Natural killer cell (primary cell): ENCODE data around the gene CCDC150. TPM values are rescaled to one million over a fixed set of nuclear protein-coding genes. Genes with fewer than 3 reads are reported as not detected.

Source experiments
- ATAC-seq, 3 donors: fragments of 150-1000 bp in 2 of 3; fragments of 200-7000 bp in 1 of 3; cut with Tn5 transposase; 1 replicate in 1 of 3; 2 replicates in 2 of 3; pipeline ENCODE4 v1.10.0; 2021; ENCODE audit warnings: mild to moderate bottlenecking in 2 of 3, moderate library complexity in 2 of 3
- DNase-seq, 2 donors: peaks; one replicate each; pipeline versions ENCODE4 v3.0.0 to v3.0.0-alpha.2; 2013 to 2021; ENCODE audit warnings: mixed read lengths in 1 of 2
- H3K27ac ChIP-seq: one replicate; pipeline ENCODE4 v1.5.1; 2013; ENCODE audit warnings: mild to moderate bottlenecking, low read length
- H3K27me3 ChIP-seq: one replicate; pipeline ENCODE4 v1.6.1; 2013; ENCODE audit warnings: low read length; ENCODE audit not compliant: control insufficient read depth, insufficient read depth
- H3K36me3 ChIP-seq: one replicate; pipeline ENCODE4 v1.6.1; 2013; ENCODE audit warnings: low read length; ENCODE audit not compliant: control insufficient read depth, insufficient read depth
- H3K4me1 ChIP-seq: one replicate; pipeline ENCODE4 v1.6.1; 2013; ENCODE audit warnings: low read length; ENCODE audit not compliant: control insufficient read depth, insufficient read depth
- H3K4me3 ChIP-seq: one replicate; pipeline ENCODE4 v1.5.1; 2013; ENCODE audit warnings: low read length
- H3K9me3 ChIP-seq: one replicate; pipeline ENCODE4 v1.6.1; 2013; ENCODE audit warnings: low read length; ENCODE audit not compliant: control insufficient read depth, insufficient read depth
- H3K27ac Mint-ChIP-seq, 2 donors: one replicate each; pipeline ENCODE4 v1.8.0; 2022; ENCODE audit warnings: mild to moderate bottlenecking in 2 of 2, mixed read lengths in 2 of 2, moderate library complexity in 1 of 2
- H3K27me3 Mint-ChIP-seq, 2 donors: one replicate each; pipeline ENCODE4 v1.8.0; 2022; ENCODE audit warnings: low read depth in 2 of 2, mixed read lengths in 2 of 2
- H3K36me3 Mint-ChIP-seq: one replicate; pipeline ENCODE4 v1.8.0; 2022; ENCODE audit warnings: mixed read lengths
- H3K4me1 Mint-ChIP-seq, 2 donors: one replicate each; pipeline ENCODE4 v1.8.0; 2022; ENCODE audit warnings: mixed read lengths in 2 of 2
- H3K4me3 Mint-ChIP-seq: one replicate; pipeline ENCODE4 v1.8.0; 2022; ENCODE audit warnings: mild to moderate bottlenecking, moderate library complexity, mixed read lengths
- H3K9me3 Mint-ChIP-seq, 2 donors: one replicate each; pipeline ENCODE4 v1.8.0; 2022; ENCODE audit warnings: mixed read lengths in 2 of 2
- CTCF ChIP-seq: fragments of 200-600 bp; IDR thresholded peaks from one replicate; pipeline ENCODE4 v1.8.0; 2022; ENCODE audit warnings: antibody characterized with exemption
- WGBS: methylation state at CpG from one replicate; pipeline ENCODE4 v1.1.7; 2013; ENCODE audit warnings: missing lambda C conversion rate; ENCODE audit not compliant: insufficient coverage; 5-methylcytosine and 5-hydroxymethylcytosine counted together
- intact Hi-C: fragments of 100-400 bp; cut with micrococcal nuclease; formaldehyde crosslinking; loops from one replicate; pipeline ENCODE4 v1.14.2; 2022
- total RNA-seq, 4 donors: library from RNA; stranded (reverse); fragments of 120-200 nt in 1 of 4; gene quantifications; one replicate each; pipeline versions ENCODE4 v1.2.3 to v1.2.4, GENCODE V29; 2013 to 2022

The CCDC150 gene
- total RNA-seq, 3 donors from 2014 or later (not counting 1 experiment from before 2014, with no cell fraction given): 1.1 to 2.3 (median 1.3) TPM

GRCh38 chr2:196594158-196594557, 45.4 kb upstream of the CCDC150 start:
- H3K4me3 Mint-ChIP-seq: no peak overlapping the region
- 92% methylated on average over 6 of the region's 6 CpGs for WGBS
- peaks cover 0 to 6% of the 10 kb centered on the region in 2 donors for H3K4me1 Mint-ChIP-seq
- no peaks in the 10 kb centered on the region for H3K36me3 ChIP-seq
- H3K27me3 ChIP-seq: peaks cover 19% of the 10 kb centered on the region
- H3K27ac Mint-ChIP-seq: no peak overlapping the region
- no peaks in the 10 kb centered on the region for H3K36me3 Mint-ChIP-seq
- no peak overlapping the region for H3K27ac ChIP-seq
- H3K4me1 ChIP-seq: peaks cover 3% of the 10 kb centered on the region
- no peaks in the 10 kb centered on the region for H3K9me3 Mint-ChIP-seq
- DNase-seq: no peak
- H3K27me3 Mint-ChIP-seq: peaks cover 40 to 68% of the 10 kb centered on the region in 2 donors
- no peak for ATAC-seq
- intact Hi-C loops: no loop called here
- H3K4me3 ChIP-seq: no peak overlapping the region
- H3K9me3 ChIP-seq: no peaks in the 10 kb centered on the region
- TF ChIP-seq CTCF: no peak

GRCh38 chr2:196597531-196597930, 42.0 kb upstream of the CCDC150 start:
- intact Hi-C loops: no loop called here
- DNase-seq (no peak), ATAC-seq (no peak)
- 98% methylated on average over 4 of the region's 6 CpGs for WGBS
- no peak overlapping the region for H3K4me3 ChIP-seq
- peaks cover 3% of the 10 kb centered on the region for H3K4me1 ChIP-seq
- peaks cover 11% of the 10 kb centered on the region for H3K27me3 ChIP-seq
- no peak for TF ChIP-seq CTCF
- no peaks in the 10 kb centered on the region for H3K9me3 Mint-ChIP-seq
- H3K4me3 Mint-ChIP-seq: no peak overlapping the region
- H3K4me1 Mint-ChIP-seq: no peaks in the 10 kb centered on the region
- H3K36me3 ChIP-seq: no peaks in the 10 kb centered on the region
- H3K27ac Mint-ChIP-seq: no peak overlapping the region
- no peaks in the 10 kb centered on the region for H3K36me3 Mint-ChIP-seq
- no peak overlapping the region for H3K27ac ChIP-seq
- peaks cover 28 to 49% of the 10 kb centered on the region in 2 donors for H3K27me3 Mint-ChIP-seq
- H3K9me3 ChIP-seq: no peaks in the 10 kb centered on the region

GRCh38 chr2:196598412-196598811, 41.1 kb upstream of the CCDC150 start:
- ATAC-seq (no peak), DNase-seq (no peak)
- Histone ChIP-seq H3K36me3 (no peaks in the 10 kb centered on the region), H3K4me3 (no peak overlapping the region), H3K4me1 (peaks cover 3% of the 10 kb centered on the region), H3K27ac (no peak overlapping the region), H3K9me3 (no peaks in the 10 kb centered on the region), H3K27me3 (peaks cover 11% of the 10 kb centered on the region)
- H3K4me1 Mint-ChIP-seq: no peaks in the 10 kb centered on the region
- WGBS: 95% methylated on average over 5 of the region's 5 CpGs
- H3K4me3 Mint-ChIP-seq: no peak overlapping the region
- peaks cover 28 to 49% of the 10 kb centered on the region in 2 donors for H3K27me3 Mint-ChIP-seq
- H3K27ac Mint-ChIP-seq: no peak overlapping the region
- H3K36me3 Mint-ChIP-seq: no peaks in the 10 kb centered on the region
- intact Hi-C loops: no loop called here
- no peak for TF ChIP-seq CTCF
- H3K9me3 Mint-ChIP-seq: no peaks in the 10 kb centered on the region

- Mint-ChIP-seq H3K36me3 (no peaks in the 10 kb centered on the region), H3K27ac (no peak overlapping the region), H3K4me3 (no peak overlapping the region), H3K27me3 (peaks cover 25 to 49% of the 10 kb centered on the region in 2 donors), H3K9me3 (no peaks in the 10 kb centered on the region), H3K4me1 (no peaks in the 10 kb centered on the region)
- no peak overlapping the region for H3K27ac ChIP-seq
- no peaks in the 10 kb centered on the region for H3K9me3 ChIP-seq
- H3K4me1 ChIP-seq: no peaks in the 10 kb centered on the region
- no peak for TF ChIP-seq CTCF
- DNase-seq (no peak), ATAC-seq (no peak)
- H3K27me3 ChIP-seq: peaks cover 7% of the 10 kb centered on the region
- no peaks in the 10 kb centered on the region for H3K36me3 ChIP-seq
- intact Hi-C loops: no loop called here
- H3K4me3 ChIP-seq: no peak overlapping the region
Observed at GRCh38 chr2:196598846-196599245, 40.7 kb upstream of the CCDC150 start.
